ENCODE results near the gene BCAS4. TPM values are rescaled to one million over a fixed set of nuclear protein-coding genes. Genes with fewer than 3 reads are reported as not detected.
A peak's percentile ranks its signal among the peaks of the same experiment; 100 is the strongest.

BCAS4 gene
- total RNA-seq, 4 donors from 2014 or later, result 0.66 to 91.6 (median 1.9) TPM

GRCh38 chr20:50916257-50916656 lies 121.4 kb downstream of the BCAS4 start:
- Histone ChIP-seq H3K27ac (peak overlapping the region in 1 of 4 donors; percentile 6), H3K36me3 (peaks cover 0 to 9% (median 0%) of the 10 kb centered on the region in 3 donors)

GRCh38 chr20:50916934-50917333 lies 122.1 kb downstream of the BCAS4 start:
- DNase-seq, result no peak
- Histone ChIP-seq H3K9me3 (no peaks in the 10 kb centered on the region), H3K4me3 (no peak overlapping the region), H3K27me3 (no peaks in the 10 kb centered on the region), H3K4me1 (peaks cover 0 to 51% (median 7%) of the 10 kb centered on the region in 4 donors), H3K27ac (no peak overlapping the region), H3K36me3 (peaks cover 0 to 9% (median 0%) of the 10 kb centered on the region in 3 donors)
- no peak for TF ChIP-seq CTCF (IDR thresholded peaks at IDR 0.05)

More at GRCh38 chr20:50916257-50916656, 121.4 kb downstream of the BCAS4 start:
- DNase-seq, result no peak
- Histone ChIP-seq H3K9me3 (no peaks in the 10 kb centered on the region), H3K27me3 (no peaks in the 10 kb centered on the region), H3K4me1 (peaks cover 0 to 51% (median 7%) of the 10 kb centered on the region in 4 donors), H3K4me3 (no peak overlapping the region)
- no peak for TF ChIP-seq CTCF (IDR thresholded peaks at IDR 0.05)
- no peak for TF ChIP-seq POLR2A (IDR thresholded peaks at IDR 0.05)

- Histone ChIP-seq H3K27ac (no peak overlapping the region), H3K9me3 (no peaks in the 10 kb centered on the region), H3K4me1 (peaks cover 0 to 62% (median 7%) of the 10 kb centered on the region in 4 donors), H3K4me3 (no peak overlapping the region), H3K36me3 (peaks cover 0 to 14% (median 0%) of the 10 kb centered on the region in 3 donors), H3K27me3 (no peaks in the 10 kb centered on the region)
- no peak for DNase-seq
- TF ChIP-seq CTCF (IDR thresholded peaks at IDR 0.05), result no peak
- TF ChIP-seq POLR2A (IDR thresholded peaks at IDR 0.05), result no peak
Measured at GRCh38 chr20:50918403-50918802, 123.5 kb downstream of the BCAS4 start.

- Histone ChIP-seq H3K36me3 (peaks cover 0 to 5% (median 0%) of the 10 kb centered on the region in 3 donors), H3K4me1 (peaks cover 0 to 63% (median 7%) of the 10 kb centered on the region in 4 donors), H3K27me3 (no peaks in the 10 kb centered on the region), H3K4me3 (no peak overlapping the region), H3K27ac (no peak overlapping the region), H3K9me3 (no peaks in the 10 kb centered on the region)
- TF ChIP-seq CTCF (IDR thresholded peaks at IDR 0.05), result no peak
- no peak for TF ChIP-seq POLR2A (IDR thresholded peaks at IDR 0.05)
- DNase-seq, result peak in 1 of 3 donors; percentile 61
Measured at GRCh38 chr20:50919567-50919966, 124.7 kb downstream of the BCAS4 start.

GRCh38 chr20:50920997-50921396 lies 126.1 kb downstream of the BCAS4 start:
- DNase-seq, result no peak
- no peaks in the 10 kb centered on the region for H3K9me3 ChIP-seq
- H3K4me3 ChIP-seq, result no peak overlapping the region
- no peak for TF ChIP-seq CTCF (IDR thresholded peaks at IDR 0.05)
- TF ChIP-seq POLR2A (IDR thresholded peaks at IDR 0.05), result no peak
- H3K4me1 ChIP-seq, result peaks cover 0 to 54% (median 7%) of the 10 kb centered on the region in 4 donors
- H3K27me3 ChIP-seq, result no peaks in the 10 kb centered on the region
- peaks cover 0 to 9% (median 0%) of the 10 kb centered on the region in 3 donors for H3K36me3 ChIP-seq
- H3K27ac ChIP-seq, result no peak overlapping the region
